ENCODE measurements around the gene P4HA1. TPM values are rescaled to one million over a fixed set of nuclear protein-coding genes. Genes with fewer than 3 reads are reported as not detected.

Gene P4HA1
- total and polyA plus RNA-seq, 12 donors, result 9.2 to 109 (median 45.1) TPM

GRCh38 chr10:72981882-72982529 lies 114.7 kb downstream of the P4HA1 start:
- peaks cover 0 to 12% (median 10%) of the 10 kb centered on the region in 3 donors for H3K9me3 ChIP-seq (replicated peaks in 1 of 3)
- TF ChIP-seq, protein P1, sequence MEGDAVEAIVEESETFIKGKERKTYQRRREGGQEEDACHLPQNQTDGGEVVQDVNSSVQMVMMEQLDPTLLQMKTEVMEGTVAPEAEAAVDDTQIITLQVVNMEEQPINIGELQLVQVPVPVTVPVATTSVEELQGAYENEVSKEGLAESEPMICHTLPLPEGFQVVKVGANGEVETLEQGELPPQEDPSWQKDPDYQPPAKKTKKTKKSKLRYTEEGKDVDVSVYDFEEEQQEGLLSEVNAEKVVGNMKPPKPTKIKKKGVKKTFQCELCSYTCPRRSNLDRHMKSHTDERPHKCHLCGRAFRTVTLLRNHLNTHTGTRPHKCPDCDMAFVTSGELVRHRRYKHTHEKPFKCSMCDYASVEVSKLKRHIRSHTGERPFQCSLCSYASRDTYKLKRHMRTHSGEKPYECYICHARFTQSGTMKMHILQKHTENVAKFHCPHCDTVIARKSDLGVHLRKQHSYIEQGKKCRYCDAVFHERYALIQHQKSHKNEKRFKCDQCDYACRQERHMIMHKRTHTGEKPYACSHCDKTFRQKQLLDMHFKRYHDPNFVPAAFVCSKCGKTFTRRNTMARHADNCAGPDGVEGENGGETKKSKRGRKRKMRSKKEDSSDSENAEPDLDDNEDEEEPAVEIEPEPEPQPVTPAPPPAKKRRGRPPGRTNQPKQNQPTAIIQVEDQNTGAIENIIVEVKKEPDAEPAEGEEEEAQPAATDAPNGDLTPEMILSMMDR (IDR thresholded peaks at IDR 0.05), result no peak
- TF ChIP-seq POLR2A (IDR thresholded peaks at IDR 0.05), result no peak
- H3K4me3 ChIP-seq, result no peak overlapping the region
- 86 to 94% (median 87%) methylated on average over 2 of the region's 2 CpGs for WGBS, 4 donors
- no peak for DNase-seq
- no peaks in the 10 kb centered on the region for H3K4me1 ChIP-seq (replicated peaks in 1 of 2)
- H3K27ac ChIP-seq, result no peak overlapping the region
- H3K27me3 ChIP-seq, result no peaks in the 10 kb centered on the region
- H3K36me3 ChIP-seq (replicated peaks in 1 of 2), result no peaks in the 10 kb centered on the region
- intact Hi-C loops (cut with DNase I), result no loop called here

DNA sequence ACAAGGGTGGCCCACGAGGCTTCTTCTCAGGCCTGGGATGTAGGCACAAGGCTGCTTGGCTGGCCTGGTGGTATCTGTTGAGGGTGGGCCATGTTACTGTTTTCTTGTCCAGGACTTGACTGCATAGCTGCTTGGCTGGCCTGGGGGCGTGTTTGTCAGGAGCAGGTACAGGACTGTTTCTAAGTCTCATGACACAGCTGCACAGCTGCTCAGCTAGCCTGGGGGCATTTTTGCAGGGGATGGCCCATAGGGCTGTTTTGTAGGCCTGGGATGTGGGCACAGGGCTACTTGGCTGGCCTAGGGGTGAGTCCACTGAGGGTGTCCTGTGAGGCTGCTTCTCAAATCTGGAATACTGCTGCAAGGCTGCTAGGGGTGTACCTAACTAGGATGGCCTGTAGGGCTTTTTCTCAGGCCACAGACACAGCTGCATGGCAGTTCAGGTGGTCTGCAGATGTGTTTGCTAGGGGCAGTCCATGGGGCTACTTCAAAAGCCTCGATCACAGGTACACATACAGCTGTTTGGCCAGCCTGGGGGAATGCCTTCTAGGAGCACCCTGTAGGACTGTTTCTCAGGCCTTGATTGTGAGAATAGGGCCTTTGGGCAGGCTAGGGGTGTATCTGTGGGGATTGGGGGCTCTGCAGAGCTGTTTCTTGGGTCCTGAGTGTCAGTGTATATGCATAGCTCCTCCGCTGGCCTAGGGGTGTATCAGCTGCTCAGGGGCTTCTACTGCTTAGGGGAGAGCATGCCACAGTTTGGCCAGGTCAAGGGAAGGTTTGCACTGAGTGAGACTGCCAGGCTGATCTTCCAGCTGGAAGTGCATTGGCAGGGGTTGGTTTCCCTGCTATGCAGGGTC lies 115.4 kb downstream of the P4HA1 start:
- Histone ChIP-seq H3K27me3 (no peaks in the 10 kb centered on the region), H3K4me3 (no peak overlapping the region), H3K9me3 (replicated peaks in 1 of 3) (peaks cover 0 to 12% (median 10%) of the 10 kb centered on the region in 3 donors), H3K36me3 (replicated peaks in 1 of 2) (no peaks in the 10 kb centered on the region), H3K4me1 (replicated peaks in 1 of 2) (no peaks in the 10 kb centered on the region), H3K27ac (no peak overlapping the region)
- 77 to 92% (median 85%) methylated on average over 2 to 4 of the region's 4 CpGs for WGBS, 4 donors
- intact Hi-C loops (cut with DNase I), result no loop called here
- DNase-seq, result no peak
- TF ChIP-seq, protein P1 (IDR thresholded peaks at IDR 0.05), result no peak
- TF ChIP-seq POLR2A (IDR thresholded peaks at IDR 0.05), result no peak

DNA sequence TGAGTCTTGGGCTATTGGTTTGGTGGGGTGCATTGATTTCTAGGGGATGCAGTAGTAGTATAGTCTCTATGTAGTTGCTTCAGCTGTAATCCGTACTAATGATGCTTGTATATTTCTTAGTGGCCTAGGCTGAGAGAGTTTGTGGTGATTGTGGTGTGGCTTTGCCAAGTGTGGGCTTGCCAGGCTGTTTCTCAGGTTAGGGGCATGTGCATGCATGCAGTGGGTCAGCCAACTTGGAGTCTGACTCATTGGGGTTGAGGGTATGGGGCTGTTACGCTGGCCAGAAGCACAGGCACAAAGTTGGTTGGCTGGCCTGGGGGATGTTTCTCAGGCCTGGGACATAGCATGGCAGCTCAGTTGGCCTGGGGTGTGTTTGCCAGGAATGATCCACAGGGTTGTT lies 116.3 kb downstream of the P4HA1 start:
- WGBS, 4 donors, result 94 to 100% (median 95%) methylated on average over 1 to 2 of the region's 2 CpGs
- Histone ChIP-seq H3K4me3 (no peak overlapping the region), H3K36me3 (replicated peaks in 1 of 2) (no peaks in the 10 kb centered on the region), H3K27ac (no peak overlapping the region), H3K9me3 (replicated peaks in 1 of 3) (peaks cover 0 to 15% (median 12%) of the 10 kb centered on the region in 3 donors), H3K27me3 (no peaks in the 10 kb centered on the region), H3K4me1 (replicated peaks in 1 of 2) (no peaks in the 10 kb centered on the region)
- no peak for TF ChIP-seq POLR2A (IDR thresholded peaks at IDR 0.05)
- TF ChIP-seq, protein P1 (IDR thresholded peaks at IDR 0.05), result no peak
- intact Hi-C loops (cut with DNase I), result no loop called here
- no peak for DNase-seq

GRCh38 chr10:72979709-72980108 lies 117.0 kb downstream of the P4HA1 start:
- H3K27ac ChIP-seq, result no peak overlapping the region
- no peaks in the 10 kb centered on the region for H3K4me1 ChIP-seq (replicated peaks in 1 of 2)
- TF ChIP-seq, protein P1 (IDR thresholded peaks at IDR 0.05), result no peak
- TF ChIP-seq POLR2A (IDR thresholded peaks at IDR 0.05), result no peak
- no peak overlapping the region for H3K4me3 ChIP-seq
- intact Hi-C loops (cut with DNase I), result no loop called here
- no peaks in the 10 kb centered on the region for H3K27me3 ChIP-seq
- no peaks in the 10 kb centered on the region for H3K36me3 ChIP-seq (replicated peaks in 1 of 2)
- peaks cover 0 to 15% (median 12%) of the 10 kb centered on the region in 3 donors for H3K9me3 ChIP-seq (replicated peaks in 1 of 3)
- no peak for DNase-seq
